HG02798 (cell line): ENCODE data around the gene SFRP4.
"Not testable (repeated sequence)": the region's sequence is repeated elsewhere in the genome, so short reads cannot be mapped to it uniquely, and the experiment has no call there.

ENCODE experiments used
- ATAC-seq: cut with Tn5 transposase; IDR thresholded peaks from one replicate; pipeline ENCODE4 v1.9.1; 2021; ENCODE audit warnings: mild to moderate bottlenecking; ENCODE audit not compliant: unreplicated experiment, poor library complexity

SFRP4 gene

GRCh38 chr7:37916673-37917660, at the start of gene SFRP4:
SFRP4 (minus strand) TSS chr7:37916817; CDS start chr7:37916537, 280 bp downstream.
- peak; percentile 43 for ATAC-seq

GRCh38 chr7:37964196-37964595, 47.6 kb upstream of the SFRP4 start:
- no peak for ATAC-seq

GRCh38 chr7:37961251-37961650, 44.6 kb upstream of the SFRP4 start:
- ATAC-seq: no peak

GRCh38 chr7:37960483-37960882, 43.9 kb upstream of the SFRP4 start:
- ATAC-seq: no peak

GRCh38 chr7:37957221-37957970, 40.8 kb upstream of the SFRP4 start:
- ATAC-seq: no peak

- no peak for ATAC-seq
Observed at GRCh38 chr7:37956791-37957190, 40.2 kb upstream of the SFRP4 start.

- ATAC-seq: not testable (repeated sequence)
Observed at GRCh38 chr7:37954217-37954616, 37.6 kb upstream of the SFRP4 start.

GRCh38 chr7:37952240-37952639, 35.6 kb upstream of the SFRP4 start:
- ATAC-seq: no peak

- no peak for ATAC-seq
Observed at GRCh38 chr7:37947941-37948210, 31.3 kb upstream of the SFRP4 start.

- ATAC-seq: no peak
Observed at GRCh38 chr7:37947138-37947940, 30.7 kb upstream of the SFRP4 start.

GRCh38 chr7:37945336-37945735, 28.7 kb upstream of the SFRP4 start:
- no peak for ATAC-seq

GRCh38 chr7:37944737-37945054, 28.1 kb upstream of the SFRP4 start:
- ATAC-seq: no peak

- peak; percentile 37 for ATAC-seq
Observed at GRCh38 chr7:37943905-37944736, 27.5 kb upstream of the SFRP4 start.

- ATAC-seq: peak; percentile 57
Observed at GRCh38 chr7:37942934-37943610, 26.5 kb upstream of the SFRP4 start.

GRCh38 chr7:37933018-37933566, 16.5 kb upstream of the SFRP4 start:
- ATAC-seq: no peak

GRCh38 chr7:37932543-37932942, 15.9 kb upstream of the SFRP4 start:
- ATAC-seq: no peak

GRCh38 chr7:37930226-37930948, 13.8 kb upstream of the SFRP4 start:
- ATAC-seq: no peak

- ATAC-seq: no peak
Observed at GRCh38 chr7:37928878-37929277, 12.3 kb upstream of the SFRP4 start.
